Psoas muscle (tissue), 8 donors: ENCODE results near the gene COX20. TPM values are rescaled to one million over a fixed set of nuclear protein-coding genes. Genes with fewer than 3 reads are reported as not detected.

ENCODE experiments used
- ATAC-seq, 4 donors: fragments of 200-7000 bp; cut with Tn5 transposase; one replicate each; pipeline ENCODE4 v1.9.1; 2020; ENCODE audit warnings: moderate library complexity in 3 of 4, mild to moderate bottlenecking in 2 of 4
- DNase-seq, 2 donors: peaks; one replicate each; pipeline ENCODE4 v3.0.0-alpha.2; 2020
- H3K27ac ChIP-seq: fragments of 200-600 bp; one replicate; pipeline ENCODE4 v1.8.0; 2022
- H3K27me3 ChIP-seq, 3 donors: fragments of 200-600 bp in 1 of 3; one replicate each; pipeline versions ENCODE4 v1.6.1 to v1.8.0; 2013 to 2022; ENCODE audit warnings: low read length in 2 of 3, mild to moderate bottlenecking in 2 of 3, moderate library complexity in 1 of 3; ENCODE audit not compliant: insufficient read depth in 3 of 3
- H3K36me3 ChIP-seq, 2 donors: fragments of 200-600 bp in 1 of 2; one replicate each; pipeline versions ENCODE4 v1.6.1 to v1.8.0; 2013 to 2022; ENCODE audit warnings: low read depth in 1 of 2, mild to moderate bottlenecking in 1 of 2, moderate library complexity in 1 of 2; ENCODE audit not compliant: insufficient read depth in 1 of 2
- H3K4me1 ChIP-seq: fragments of 200-600 bp; one replicate; pipeline ENCODE4 v1.8.0; 2022
- H3K4me3 ChIP-seq: fragments of 200-600 bp; one replicate; pipeline ENCODE4 v1.8.0; 2022; ENCODE audit warnings: mild to moderate bottlenecking
- H3K9me3 ChIP-seq: fragments of 200-600 bp; one replicate; pipeline ENCODE4 v1.8.0; 2022
- WGBS, 3 donors: extraction: QIAGEN DNeasy Blood & Tissue Kit; methylation state at CpG; one replicate each; pipeline versions ENCODE4 v1.1.6 to v1.1.7; 2013; 5-methylcytosine and 5-hydroxymethylcytosine counted together
- intact Hi-C, 2 donors: fragments of 100-400 bp; cut with DNase I; formaldehyde crosslinking; loops; one replicate each; pipeline versions ENCODE4 v1.11.0 to v1.14.2; 2022
- polyA plus RNA-seq, 3 donors: library from polyadenylated mRNA; stranded (reverse); fragments of 200-250 nt; gene quantifications; one replicate each; pipeline ENCODE4 v1.2.3, GENCODE V29; 2013
- total RNA-seq, 4 donors: library from RNA; stranded (reverse); fragmentation: NEBNext Ultra II Directional in 2 of 4; extraction: Animal tissue kit (Norgen Biotek cat#: 25700) in 2 of 4; gene quantifications; one replicate each; pipeline versions ENCODE4 v1.2.1 to v1.2.4, GENCODE V29; 2021 to 2023
- TF ChIP-seq, protein P1 (sequence below): fragments of 200-600 bp; IDR thresholded peaks from one replicate; pipeline ENCODE4 v1.8.0; 2022; ENCODE audit warnings: antibody characterized with exemption
- donor health status: healthy with polysubstance abuse.
- donor health status: DM: no; HTN: no; CAD: no; lungs with moderate emphysema.
- donor health status: Bipolar disorder and iron deficiency.
- donor health status: healthy.
- donor health status: DM: yes; HTN: yes; CAD: no.
- donor health status: DM: no; HTN: no; CAD: no.
- donor health status: DM: no; HTN: no; CAD: no.
- donor health status: DM: yes; HTN: yes; CAD: no.

The COX20 gene
- total and polyA plus RNA-seq, 7 donors = 22.6 to 76.8 (median 35.8) TPM

DNA sequence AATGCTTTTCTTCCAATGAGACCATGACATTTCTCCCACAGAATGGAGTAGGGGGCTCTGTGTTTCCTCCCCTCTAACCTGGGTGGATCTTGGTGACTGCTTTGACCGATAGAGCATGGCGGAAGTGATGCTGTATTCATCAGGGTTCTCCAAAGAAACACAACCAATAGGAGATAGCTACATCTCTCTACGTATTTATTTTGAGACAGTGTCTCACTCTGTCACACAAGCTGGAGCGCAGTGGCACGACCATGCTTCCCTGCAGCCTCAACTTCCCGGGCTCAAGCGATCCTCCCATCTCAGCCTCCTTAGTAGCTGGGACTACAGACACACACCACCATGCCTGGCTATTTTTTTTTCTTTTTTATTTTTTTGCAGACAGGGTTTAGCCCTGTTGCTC is 58.4 kb downstream of the COX20 start:
- Histone ChIP-seq H3K4me1 (no peaks in the 10 kb centered on the region), H3K9me3 (no peaks in the 10 kb centered on the region), H3K27me3 (no peaks in the 10 kb centered on the region), H3K36me3 (no peaks in the 10 kb centered on the region), H3K4me3 (no peak overlapping the region), H3K27ac (no peak overlapping the region)
- ATAC-seq (no peak), DNase-seq (no peak)
- 93 to 95% (median 94%) methylated on average over 7 of the region's 7 CpGs for WGBS, 3 donors
- intact Hi-C loops = no loop called here
- TF ChIP-seq, protein P1, sequence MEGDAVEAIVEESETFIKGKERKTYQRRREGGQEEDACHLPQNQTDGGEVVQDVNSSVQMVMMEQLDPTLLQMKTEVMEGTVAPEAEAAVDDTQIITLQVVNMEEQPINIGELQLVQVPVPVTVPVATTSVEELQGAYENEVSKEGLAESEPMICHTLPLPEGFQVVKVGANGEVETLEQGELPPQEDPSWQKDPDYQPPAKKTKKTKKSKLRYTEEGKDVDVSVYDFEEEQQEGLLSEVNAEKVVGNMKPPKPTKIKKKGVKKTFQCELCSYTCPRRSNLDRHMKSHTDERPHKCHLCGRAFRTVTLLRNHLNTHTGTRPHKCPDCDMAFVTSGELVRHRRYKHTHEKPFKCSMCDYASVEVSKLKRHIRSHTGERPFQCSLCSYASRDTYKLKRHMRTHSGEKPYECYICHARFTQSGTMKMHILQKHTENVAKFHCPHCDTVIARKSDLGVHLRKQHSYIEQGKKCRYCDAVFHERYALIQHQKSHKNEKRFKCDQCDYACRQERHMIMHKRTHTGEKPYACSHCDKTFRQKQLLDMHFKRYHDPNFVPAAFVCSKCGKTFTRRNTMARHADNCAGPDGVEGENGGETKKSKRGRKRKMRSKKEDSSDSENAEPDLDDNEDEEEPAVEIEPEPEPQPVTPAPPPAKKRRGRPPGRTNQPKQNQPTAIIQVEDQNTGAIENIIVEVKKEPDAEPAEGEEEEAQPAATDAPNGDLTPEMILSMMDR = no peak

Other genes with a start within 250 kb of the COX20 start
- 10 to 100 TPM; 18.3 to 20.1 (median 19.6) TPM for gene DESI2, start 182.5 kb upstream of the COX20 start, total RNA-seq
- 10 to 100 TPM; 10.9 to 43.3 (median 14.5) TPM for gene DESI2, start 182.5 kb upstream of the COX20 start, polyA plus RNA-seq
- gene HNRNPU, start 28.9 kb downstream of the COX20 start, total RNA-seq = 100 to 1,000 TPM; 163 to 262 (median 202) TPM
- 100 to 1,000 TPM; 110 to 186 (median 139) TPM for gene HNRNPU, start 28.9 kb downstream of the COX20 start, polyA plus RNA-seq